ENCODE results near the gene TOR1B.

The TOR1B gene

GRCh38 chr9:129814432-129815223 is 11.6 kb downstream of the TOR1B start:
- DNase-seq (ENCODE audit: low spot score), result peak; percentile 40

- DNase-seq (ENCODE audit: low spot score), result no peak
Measured at GRCh38 chr9:129815278-129815677, 12.3 kb downstream of the TOR1B start.

GRCh38 chr9:129816501-129817435 is 13.8 kb downstream of the TOR1B start:
- no peak for DNase-seq (ENCODE audit: low spot score)

- DNase-seq (ENCODE audit: low spot score), result no peak
Measured at GRCh38 chr9:129822898-129823541, 20.0 kb downstream of the TOR1B start.

GRCh38 chr9:129823542-129823934 is 20.6 kb downstream of the TOR1B start:
- DNase-seq (ENCODE audit: low spot score), result no peak

- peak; percentile 92 for DNase-seq (ENCODE audit: low spot score)
Measured at GRCh38 chr9:129823935-129824601, 21.1 kb downstream of the TOR1B start, which contains the start of gene TOR1A. TOR1A (minus strand) TSS chr9:129824136; CDS start chr9:129824085, 51 bp downstream.

- DNase-seq (ENCODE audit: low spot score), result no peak
Measured at GRCh38 chr9:129826344-129826743, 23.4 kb downstream of the TOR1B start.

GRCh38 chr9:129826759-129827158 is 23.8 kb downstream of the TOR1B start:
- no peak for DNase-seq (ENCODE audit: low spot score)

- no peak for DNase-seq (ENCODE audit: low spot score)
Measured at GRCh38 chr9:129828051-129828450, 25.1 kb downstream of the TOR1B start.

GRCh38 chr9:129828969-129829368 is 26.0 kb downstream of the TOR1B start:
- DNase-seq (ENCODE audit: low spot score), result no peak

GRCh38 chr9:129832982-129833381 is 30.0 kb downstream of the TOR1B start:
- DNase-seq (ENCODE audit: low spot score), result no peak

- no peak for DNase-seq (ENCODE audit: low spot score)
Measured at GRCh38 chr9:129834489-129835127, 31.6 kb downstream of the TOR1B start.

- DNase-seq (ENCODE audit: low spot score), result peak; percentile 96
Measured at GRCh38 chr9:129835128-129835859, 32.3 kb downstream of the TOR1B start, which contains the start of the genes C9orf78 and USP20. C9orf78 (minus strand) TSS chr9:129835275; CDS start chr9:129835221, 54 bp downstream. USP20 (plus strand) TSS chr9:129835458; CDS start chr9:129852556, 17,098 bp downstream.

GRCh38 chr9:129835860-129836223 is 32.9 kb downstream of the TOR1B start:
- no peak for DNase-seq (ENCODE audit: low spot score)

- DNase-seq (ENCODE audit: low spot score), result no peak
Measured at GRCh38 chr9:129836311-129837007, 33.5 kb downstream of the TOR1B start.

- no peak for DNase-seq (ENCODE audit: low spot score)
Measured at GRCh38 chr9:129838707-129839259, 35.8 kb downstream of the TOR1B start.

- DNase-seq (ENCODE audit: low spot score), result no peak
Measured at GRCh38 chr9:129839324-129840023, 36.5 kb downstream of the TOR1B start.

GRCh38 chr9:129840034-129840433 is 37.0 kb downstream of the TOR1B start:
- DNase-seq (ENCODE audit: low spot score), result no peak

- DNase-seq (ENCODE audit: low spot score), result no peak
Measured at GRCh38 chr9:129841071-129841470, 38.1 kb downstream of the TOR1B start.

Measured in putamen (tissue), 1 donor.